GM18499 (cell line): ENCODE measurements around the gene RUVBL2.
"Not testable (repeated sequence)": the region's sequence is repeated elsewhere in the genome, so short reads cannot be mapped to it uniquely, and the experiment has no call there.

Source experiments
- ATAC-seq: cut with Tn5 transposase; IDR thresholded peaks from one replicate; pipeline ENCODE4 v1.9.1; 2021; ENCODE audit warnings: moderate number of reproducible peaks; ENCODE audit not compliant: insufficient read depth, unreplicated experiment

The RUVBL2 gene

DNA sequence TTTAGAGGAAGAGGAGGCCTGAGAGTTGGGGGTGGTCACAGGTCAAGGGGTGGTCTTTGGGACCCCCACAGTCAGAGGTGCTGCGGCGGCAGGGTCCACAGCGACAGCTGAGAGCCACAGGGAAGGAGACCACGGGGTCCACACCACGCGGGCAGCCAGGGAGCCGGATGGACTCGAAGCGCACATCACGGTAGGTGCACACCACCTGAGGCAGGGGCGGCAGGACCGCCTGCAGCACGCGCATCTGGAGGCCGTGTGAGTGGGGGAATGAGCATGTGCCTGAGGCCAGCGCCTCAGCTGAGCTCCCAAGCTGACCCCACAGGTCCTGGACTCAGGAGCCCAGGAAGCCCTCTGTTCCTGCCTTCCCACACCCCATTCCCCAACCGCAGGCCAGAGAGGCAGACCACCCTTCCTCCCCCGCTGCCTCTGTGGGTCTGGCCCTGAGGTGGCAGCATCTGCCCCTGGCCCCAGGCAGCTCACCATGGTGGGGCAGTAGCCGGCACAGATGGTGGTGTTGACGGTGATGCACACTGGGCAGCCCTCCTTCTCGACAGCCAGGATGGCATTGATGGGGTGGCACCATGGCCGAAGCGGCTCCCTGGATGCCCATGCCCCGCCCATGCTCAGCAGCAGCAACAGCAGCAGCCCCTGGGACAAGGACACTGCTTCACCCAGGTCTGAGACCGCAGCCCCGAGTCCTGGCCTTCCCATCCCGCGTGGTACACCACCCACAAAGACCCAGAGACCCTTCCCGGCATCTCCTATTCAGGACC is 22.6 kb downstream of the RUVBL2 start:
- no peak for ATAC-seq

DNA sequence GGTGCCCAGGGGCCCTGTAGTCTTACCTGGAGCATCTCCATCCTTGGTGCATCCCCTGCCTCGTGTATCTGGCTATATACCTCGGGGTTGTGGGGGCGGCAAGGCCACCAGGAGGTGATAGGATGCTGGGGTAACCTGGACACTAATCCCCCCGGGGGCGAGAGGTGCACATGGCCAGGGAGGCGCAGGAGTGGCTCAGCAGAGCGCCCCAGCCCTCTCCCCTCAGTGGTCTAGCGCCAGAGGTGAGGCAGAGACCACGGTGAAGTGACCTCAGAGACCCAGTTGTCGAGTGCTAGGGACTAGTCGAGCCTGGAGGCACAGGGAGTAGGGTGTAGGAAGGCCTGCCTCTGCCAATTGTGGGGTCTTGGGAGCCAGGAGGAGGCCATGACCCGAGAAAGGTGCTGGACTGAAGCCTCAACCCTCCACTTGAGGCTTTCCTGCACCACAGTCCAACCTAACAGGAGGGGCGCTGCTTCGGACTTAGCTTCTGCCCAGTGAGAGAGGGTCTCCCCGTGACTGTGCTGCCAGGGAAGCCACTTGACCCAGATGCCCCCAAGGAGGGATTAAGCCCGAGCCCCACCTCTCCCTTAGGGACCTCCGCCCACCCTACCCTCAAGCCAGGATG is 23.5 kb downstream of the RUVBL2 start, which contains the start of gene LHB:
LHB (minus strand) TSS at position 51 of the 625 bp plus-strand sequence; CDS start at position 41, 10 bp downstream.
- ATAC-seq: no peak

DNA sequence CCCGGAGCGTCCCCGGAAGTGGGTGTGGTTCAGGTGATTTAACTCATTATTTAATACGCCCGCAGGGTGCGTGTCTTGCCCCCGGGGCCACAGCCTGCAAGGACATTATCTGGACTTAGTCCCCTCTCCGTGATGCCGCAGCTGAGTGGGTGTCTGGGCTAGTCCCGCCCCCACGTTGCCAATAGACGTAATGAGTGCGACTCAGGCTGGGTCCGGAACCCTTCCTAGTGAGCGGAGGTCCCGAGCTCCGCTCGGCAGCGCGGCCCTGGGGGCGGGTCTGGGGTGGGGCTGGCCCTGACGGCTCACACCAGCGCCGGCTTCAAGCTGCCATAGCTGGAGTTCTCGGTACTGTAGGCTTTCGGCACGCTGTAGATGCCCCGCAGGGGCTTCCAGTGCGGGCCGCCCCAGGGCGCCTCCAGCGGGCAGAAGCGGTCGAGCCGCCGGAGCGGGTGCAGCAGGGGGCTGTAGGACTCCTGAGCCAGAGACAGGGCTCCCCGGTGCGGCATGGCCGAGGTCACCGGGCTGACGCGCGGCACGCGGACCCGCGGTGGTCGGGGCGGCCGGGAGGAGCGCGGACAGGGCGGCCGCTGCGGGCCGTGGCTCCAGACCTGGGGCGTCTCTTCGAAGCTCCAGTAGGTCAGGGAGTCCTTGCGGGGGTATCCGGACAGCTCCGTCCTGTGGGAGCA is 24.1 kb downstream of the RUVBL2 start:
- ATAC-seq: no peak

DNA sequence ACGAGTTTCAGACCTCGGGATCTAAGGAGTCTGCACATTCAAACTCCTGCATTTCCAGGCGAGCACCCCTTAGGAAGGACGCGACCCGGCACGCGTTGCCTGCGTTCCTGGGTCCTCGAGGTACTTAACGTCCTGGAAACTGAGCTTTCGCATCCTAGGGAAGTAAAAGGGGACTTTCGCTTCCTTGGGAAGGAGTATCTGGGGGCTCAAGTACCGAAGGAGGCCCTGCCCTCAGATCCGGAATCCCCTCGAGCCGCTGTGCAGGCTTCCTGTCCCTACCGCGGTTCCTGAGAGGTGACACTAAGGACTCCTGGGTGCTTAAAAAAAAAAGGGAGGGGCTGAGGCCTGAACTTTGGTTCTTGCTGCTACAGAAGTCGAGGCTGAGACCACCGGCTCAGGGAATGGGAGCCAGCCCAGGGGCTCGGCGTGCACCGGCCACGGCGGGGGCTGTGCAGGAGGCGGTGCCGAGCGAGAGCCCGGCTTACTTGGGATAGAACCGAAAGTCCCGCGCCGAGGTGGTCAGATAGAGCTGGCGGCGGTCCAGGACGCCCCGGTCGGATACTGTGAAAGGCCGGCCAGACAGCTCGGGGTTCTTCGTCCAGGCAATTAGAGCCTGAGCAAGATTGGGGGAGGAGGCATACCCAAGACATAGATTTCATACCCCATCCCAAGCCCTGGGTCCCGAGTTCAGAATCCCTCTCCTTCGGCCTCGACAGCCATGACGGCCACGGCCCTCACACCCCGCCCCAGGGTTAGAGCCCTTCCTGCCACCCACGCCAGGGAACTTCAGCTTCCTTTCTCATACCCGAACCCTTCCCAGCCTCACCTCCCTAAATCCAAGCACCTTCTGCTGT is 24.9 kb downstream of the RUVBL2 start:
- not testable (repeated sequence) for ATAC-seq

DNA sequence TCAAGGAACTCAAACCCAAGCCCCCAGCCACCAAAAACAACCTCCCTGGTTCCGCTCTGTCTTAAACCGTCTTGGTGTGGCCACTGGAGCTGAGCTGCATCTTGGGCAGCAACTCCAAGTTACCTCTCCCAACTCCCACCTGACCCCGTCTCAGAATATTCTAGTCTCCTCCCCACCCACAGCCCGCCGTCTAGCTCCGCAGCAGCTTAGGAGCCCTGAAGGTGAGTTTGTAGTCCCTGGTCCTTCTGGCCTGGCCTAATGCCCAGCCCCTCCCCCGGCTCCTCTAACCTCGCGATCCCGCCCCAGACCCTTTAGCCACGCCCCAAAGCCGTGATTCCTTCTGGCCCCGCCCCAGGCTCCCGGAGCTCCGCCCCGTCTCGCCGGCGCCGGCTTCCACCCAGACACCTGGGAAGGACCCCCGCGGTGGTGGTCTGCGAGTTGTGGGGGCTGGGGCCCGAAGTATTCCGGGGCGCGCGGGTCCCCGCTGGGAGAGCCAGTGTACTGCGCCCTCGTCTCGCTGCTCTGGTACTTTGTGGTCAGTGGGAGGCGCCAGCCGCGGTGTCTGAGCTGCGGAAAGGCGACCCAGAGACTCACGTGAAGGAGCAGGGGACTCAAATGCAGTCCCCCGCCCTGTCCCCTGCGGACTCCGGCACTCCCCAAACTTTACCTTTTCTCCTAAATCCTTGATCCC is 25.7 kb downstream of the RUVBL2 start:
- ATAC-seq: no peak

DNA sequence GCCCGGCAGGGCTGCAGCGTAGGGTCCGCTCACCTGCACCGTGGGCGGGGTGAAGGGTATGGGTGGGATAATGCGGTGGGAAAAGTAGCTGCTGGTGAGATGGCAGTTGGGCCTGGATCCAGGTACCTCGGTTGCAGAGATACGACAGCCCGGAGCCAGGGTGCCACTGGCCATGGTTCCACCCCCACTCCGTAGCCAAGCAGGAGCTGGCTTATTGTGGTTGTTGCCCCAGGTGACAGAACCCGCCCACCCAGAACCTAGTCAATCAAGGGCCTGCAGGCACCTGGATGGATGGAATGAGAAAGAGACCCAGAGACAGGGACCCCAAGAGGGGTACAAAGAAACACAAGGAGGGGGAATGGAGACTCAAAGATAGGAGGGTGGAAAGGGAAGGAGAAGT is 26.7 kb downstream of the RUVBL2 start:
- no peak for ATAC-seq

DNA sequence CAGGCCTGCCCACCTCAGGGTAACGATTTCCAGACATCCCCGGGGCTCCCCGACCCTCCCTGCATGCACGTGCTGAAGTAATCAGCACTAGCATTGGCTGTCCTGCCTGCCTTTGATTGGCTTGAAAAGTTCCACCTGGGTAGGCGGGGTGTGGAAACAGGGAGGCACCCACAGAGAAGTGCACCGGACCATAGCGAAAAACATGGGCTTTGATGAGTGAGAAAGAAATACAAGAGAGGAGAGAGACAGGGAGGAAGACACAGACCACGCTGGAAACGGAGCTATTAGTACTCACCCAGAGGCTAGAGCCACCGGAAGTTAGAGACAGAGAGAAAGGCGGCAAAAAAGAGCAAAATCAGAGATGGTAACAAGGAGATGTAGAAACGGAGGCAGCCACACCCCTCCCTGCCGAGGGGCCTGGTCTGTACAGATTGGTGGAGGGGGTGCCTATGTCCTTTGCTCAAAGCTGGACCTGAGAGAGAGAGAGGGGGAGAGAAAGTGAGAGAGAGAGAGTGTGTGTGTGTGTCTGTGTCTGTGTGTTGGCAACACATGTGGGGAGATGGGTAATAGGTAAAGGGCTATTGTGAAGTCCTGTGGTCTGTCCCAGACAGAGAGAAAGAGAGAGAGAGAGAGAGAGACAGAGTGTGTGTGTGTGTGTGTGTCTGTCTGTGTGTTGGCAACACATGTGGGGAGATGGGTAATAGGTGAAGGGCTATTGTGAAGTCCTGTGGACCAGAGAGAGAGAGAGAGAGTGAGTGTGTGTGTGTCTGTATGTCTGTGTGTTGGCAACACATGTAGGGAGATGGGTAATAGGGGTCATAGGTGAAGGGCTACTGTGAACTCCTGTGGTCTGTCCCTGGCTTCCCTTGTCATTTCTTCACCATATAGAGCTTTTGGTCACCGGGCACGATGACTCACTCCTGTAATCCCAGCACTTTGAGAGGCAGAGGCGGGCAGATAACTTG is 27.5 kb downstream of the RUVBL2 start:
- ATAC-seq: no peak

DNA sequence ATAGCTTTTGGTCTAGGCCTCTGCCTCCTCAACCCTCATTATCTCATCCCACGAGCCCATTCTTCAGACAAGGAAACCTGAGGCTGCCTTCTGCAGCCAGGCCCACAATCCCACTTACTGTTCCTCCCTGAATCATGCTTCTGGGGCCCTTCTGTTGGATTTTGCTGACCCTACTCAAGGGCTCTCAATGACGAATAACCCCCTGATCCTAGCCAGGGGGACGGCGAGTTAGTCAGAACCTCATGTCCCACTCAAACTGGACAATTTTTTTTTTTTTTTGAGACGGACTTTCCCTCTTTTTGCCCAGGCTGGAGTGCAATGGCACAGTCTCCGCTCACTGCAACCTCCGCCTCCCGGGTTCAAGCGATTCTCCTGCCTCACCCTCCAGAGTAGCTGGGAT is 28.4 kb downstream of the RUVBL2 start:
- ATAC-seq: no peak

DNA sequence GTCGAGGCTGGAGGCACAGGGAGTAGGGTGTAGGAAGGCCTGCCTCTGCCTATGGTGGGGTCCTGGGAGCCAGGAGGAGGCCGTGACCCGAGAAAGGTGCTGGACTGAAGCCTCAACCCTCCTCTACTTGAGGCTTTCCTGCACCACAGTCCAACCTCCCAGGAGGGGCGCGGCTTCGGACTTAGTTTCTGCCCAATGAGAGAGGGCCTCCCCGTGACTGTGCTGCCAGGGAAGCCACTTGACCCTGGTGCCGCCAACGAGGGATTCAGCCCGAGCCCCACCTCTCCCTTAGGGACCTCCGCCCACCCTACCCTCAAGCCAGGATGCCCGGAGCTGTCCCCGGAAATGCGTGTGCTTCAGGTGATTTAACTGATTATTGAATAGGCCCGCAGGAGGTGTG is 30.5 kb downstream of the RUVBL2 start, which contains the start of gene CGB3:
CGB3 (minus strand) TSS at position 101 of the 400 bp plus-strand sequence. CDS start 362 bp downstream, outside the sequence.
- not testable (repeated sequence) for ATAC-seq

DNA sequence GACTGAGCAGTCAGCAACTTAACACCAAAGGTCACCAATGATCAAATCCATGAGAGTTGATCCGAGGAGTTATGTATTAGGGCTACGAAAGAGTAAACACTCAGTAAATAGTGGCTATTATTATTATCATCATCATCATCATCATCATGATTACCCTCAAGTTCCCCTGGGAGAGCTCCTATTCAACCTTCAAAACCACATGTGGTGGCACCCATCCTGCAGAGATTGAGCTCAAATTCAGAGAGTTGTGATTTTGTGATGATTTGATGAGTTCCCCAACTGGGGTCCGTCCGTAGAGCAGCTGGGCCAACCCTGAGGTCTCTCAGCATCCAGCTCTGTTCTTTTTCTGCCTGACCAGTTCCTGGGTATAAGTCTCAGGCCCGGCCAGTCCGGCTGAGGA is 31.4 kb downstream of the RUVBL2 start:
- ATAC-seq: not testable (repeated sequence)

DNA sequence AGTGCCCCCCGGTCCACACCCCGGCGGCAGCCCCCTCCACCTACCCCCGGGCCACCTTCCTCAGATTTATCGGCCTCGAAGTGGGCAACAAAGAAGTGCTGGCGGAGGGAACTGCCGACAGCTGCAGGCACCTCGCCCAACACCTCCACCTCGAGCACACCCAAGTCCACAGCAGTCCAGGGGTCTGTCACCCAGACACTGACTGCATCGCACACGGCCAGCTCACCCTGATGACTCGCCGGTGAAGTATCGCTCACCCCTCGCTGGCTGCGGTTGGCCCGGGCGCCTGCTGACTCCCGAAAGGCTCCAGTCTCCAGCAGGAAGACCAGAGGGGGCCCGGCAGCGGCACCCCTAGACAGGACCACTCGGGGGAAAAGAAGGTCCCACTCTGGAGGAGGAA is 31.9 kb downstream of the RUVBL2 start:
- ATAC-seq: not testable (repeated sequence)

DNA sequence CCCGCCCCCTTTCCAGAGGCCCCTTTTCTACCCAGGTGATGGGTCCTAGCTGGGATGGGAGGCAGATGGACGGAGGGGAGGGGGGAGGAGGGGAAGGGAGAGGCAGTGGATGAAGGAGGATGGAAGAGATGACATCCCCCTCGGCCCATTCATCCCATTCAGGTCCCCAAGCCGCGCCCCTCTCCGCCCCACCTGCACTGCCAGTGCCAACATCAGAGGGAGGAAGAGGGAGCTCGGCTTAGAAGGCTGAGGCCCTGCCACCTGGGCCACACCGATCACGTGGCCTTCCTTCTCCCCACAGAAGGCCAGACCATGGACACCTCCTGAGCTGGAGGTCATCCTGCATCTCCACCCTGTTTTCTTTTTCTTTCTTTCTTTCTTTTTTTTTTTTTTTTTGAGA is 35.0 kb downstream of the RUVBL2 start:
- not testable (repeated sequence) for ATAC-seq

DNA sequence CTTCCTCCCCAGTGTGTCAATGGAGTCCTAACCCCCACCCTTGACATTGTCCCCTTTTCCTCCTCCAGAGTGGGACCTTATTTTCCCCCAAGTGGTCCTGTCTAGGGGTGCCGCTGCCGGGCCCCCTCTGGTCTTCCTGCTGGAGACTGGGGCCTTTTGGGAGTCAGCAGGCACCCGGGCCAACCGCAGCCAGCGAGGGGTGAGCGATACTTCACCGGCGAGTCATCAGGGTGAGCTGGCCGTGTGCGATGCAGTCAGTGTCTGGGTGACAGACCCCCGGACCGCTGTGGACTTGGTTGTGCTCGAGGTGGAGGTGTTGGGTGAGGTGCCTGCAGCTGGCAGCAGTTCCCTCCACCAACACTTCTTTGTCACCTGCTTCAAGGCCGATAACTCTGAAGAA is 36.1 kb downstream of the RUVBL2 start:
- not testable (repeated sequence) for ATAC-seq

DNA sequence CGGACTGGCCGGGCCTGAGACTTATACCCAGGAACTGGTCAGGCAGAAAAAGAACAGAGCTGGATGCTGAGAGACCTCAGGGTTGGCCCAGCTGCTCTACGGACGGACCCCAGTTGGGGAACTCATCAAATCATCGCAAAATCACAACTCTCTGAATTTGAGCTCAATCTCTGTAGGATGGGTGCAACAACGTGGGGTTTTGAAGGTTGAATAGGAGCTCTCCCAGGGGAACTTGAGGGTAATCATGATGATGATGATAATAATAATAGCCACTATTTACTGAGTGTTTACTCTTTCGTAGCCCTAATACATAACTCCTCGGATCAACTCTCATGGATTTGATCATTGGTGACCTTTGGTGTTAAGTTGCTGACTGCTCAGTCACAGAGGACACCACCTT is 36.6 kb downstream of the RUVBL2 start:
- ATAC-seq: not testable (repeated sequence)

DNA sequence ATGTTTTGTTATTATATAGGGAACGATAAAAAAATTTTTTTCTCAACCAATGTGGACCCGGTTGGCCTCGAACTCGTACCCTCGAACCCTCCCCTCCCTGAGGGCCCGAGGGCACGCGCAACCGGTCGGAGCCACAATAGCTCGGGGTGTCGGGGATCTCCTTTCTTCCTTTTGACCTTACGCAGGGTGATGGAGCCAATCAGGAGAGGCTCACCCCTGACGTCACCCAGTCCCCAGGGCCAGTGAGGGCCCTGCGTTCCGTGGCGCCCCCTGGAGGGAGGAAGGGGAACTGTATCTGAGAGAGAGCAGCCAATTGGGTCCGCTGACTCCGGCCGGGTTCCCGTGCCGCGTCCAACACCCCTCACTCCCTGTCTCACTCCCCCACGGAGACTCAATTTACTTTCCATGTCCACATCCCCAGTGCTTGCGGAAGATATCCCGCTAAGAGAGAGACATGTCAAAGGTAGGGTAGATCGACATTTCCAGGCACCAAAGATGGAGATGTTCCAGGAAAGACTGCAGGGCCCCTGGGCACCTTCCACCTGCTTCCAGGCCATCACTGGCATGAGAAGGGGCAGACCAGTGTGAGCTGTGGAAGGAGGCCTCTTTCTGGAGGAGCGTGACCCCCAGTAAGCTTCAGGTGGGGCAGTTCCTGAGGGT is 38.1 kb downstream of the RUVBL2 start, which contains the start of gene CGB2:
CGB2 (plus strand) TSS at position 249 of the 660 bp plus-strand sequence; CDS start at position 455, 206 bp downstream.
- ATAC-seq: not testable (repeated sequence)

DNA sequence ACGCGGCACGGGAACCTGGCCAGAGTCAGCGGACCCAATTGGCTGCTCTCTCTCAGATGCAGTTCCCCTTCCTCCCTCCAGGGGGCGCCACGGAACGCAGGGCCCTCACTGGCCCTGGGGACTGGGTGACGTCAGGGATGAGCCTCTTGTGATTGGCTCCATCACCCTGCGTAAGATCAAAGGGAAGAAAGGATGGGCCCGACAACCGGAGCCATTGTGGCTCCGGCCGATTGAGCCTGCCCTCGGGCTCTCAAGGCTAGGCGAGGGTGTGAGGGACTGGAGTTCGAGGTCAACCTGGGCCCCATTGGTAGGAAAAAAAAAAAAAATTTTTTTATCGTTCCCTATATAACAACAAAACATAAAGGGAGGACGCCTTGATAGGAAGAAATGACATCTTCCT is 43.1 kb downstream of the RUVBL2 start, which contains the start of gene CGB1:
CGB1 (minus strand) TSS at position 81 of the 400 bp plus-strand sequence. CDS start 184 bp downstream, outside the sequence.
- not testable (repeated sequence) for ATAC-seq

DNA sequence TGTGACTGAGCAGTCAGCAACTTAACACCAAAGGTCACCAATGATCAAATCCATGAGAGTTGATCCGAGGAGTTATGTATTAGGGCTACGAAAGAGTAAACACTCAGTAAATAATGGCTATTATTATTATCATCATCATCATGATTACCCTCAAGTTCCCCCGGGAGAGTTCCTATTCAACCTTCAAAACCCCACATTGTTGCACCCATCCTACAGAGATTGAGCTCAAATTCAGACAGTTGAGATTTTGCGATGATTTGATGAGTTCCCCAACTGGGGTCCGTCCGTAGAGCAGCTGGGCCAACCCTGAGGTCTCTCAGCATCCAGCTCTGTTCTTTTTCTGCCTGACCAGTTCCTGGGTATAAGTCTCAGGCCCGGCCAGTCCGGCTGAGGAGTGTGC is 44.4 kb downstream of the RUVBL2 start:
- ATAC-seq: not testable (repeated sequence)
